GM13977 (cell line): Measurements from ENCODE around the gene ZER1.
"Not testable (repeated sequence)": the region's sequence is repeated elsewhere in the genome, so short reads cannot be mapped to it uniquely, and the experiment has no call there.

Source experiments
- DNase-seq: peaks from one replicate; pipeline ENCODE4 v3.0.0; 2012; ENCODE audit warnings: low spot score
- in situ Hi-C: fragments of 300-500 bp; cut with MboI; formaldehyde crosslinking; loops from one replicate; pipeline ENCODE4 v1.12.0; 2022; ENCODE audit warnings: low sequenced_read_pairs, low pct_unique_long_range_greater_than_20kb, mixed read lengths, inconsistent platforms; ENCODE audit not compliant: unreplicated experiment
- TF ChIP-seq, protein P1 (sequence below): IDR thresholded peaks from 2 replicates; pipeline ENCODE4 v1.5.1; 2012; ENCODE audit warnings: mild to moderate bottlenecking, control low read depth; ENCODE audit not compliant: insufficient read depth; ENCODE audit errors: extremely low read depth, missing control alignments

Gene ZER1

DNA sequence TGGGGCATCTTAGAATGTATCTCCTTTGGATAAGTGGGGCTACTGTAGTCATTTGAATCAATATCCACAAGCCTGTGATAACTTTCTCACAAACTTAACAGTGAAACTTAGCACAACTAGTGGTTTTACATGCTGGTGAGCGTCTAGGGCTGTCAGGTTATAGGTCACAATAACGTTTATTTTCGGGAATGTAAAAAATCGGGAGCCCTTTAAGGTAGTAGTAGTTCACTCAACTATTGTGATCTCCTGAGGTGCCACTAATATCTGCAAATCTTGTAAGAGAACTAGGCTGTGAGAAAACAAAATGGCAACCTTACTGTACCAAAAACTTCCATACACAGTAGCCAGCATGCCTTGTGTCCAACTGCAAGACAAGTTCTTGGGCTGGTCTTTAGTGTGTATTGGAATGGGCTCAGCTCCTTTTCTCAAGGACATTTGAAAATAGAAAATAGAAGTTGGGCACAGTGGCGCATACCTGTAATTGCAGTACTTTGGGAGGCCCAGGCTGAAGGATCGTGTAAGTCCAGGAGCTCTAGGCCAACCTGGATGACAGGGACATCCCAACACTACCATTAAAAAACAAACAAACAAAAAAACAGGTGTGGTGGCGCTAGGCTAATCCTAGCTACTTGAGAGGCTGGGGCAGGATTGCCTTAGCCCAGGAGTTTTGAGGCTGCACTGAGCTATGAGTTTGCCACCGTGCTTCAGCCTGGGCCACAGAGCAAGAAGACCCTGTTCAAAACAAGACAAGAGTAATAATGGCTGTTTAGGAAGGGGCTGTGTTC lies 74.6 kb downstream of the ZER1 start:
- DNase-seq: no peak
- in situ Hi-C loops: no loop called here
- TF ChIP-seq, protein P1, sequence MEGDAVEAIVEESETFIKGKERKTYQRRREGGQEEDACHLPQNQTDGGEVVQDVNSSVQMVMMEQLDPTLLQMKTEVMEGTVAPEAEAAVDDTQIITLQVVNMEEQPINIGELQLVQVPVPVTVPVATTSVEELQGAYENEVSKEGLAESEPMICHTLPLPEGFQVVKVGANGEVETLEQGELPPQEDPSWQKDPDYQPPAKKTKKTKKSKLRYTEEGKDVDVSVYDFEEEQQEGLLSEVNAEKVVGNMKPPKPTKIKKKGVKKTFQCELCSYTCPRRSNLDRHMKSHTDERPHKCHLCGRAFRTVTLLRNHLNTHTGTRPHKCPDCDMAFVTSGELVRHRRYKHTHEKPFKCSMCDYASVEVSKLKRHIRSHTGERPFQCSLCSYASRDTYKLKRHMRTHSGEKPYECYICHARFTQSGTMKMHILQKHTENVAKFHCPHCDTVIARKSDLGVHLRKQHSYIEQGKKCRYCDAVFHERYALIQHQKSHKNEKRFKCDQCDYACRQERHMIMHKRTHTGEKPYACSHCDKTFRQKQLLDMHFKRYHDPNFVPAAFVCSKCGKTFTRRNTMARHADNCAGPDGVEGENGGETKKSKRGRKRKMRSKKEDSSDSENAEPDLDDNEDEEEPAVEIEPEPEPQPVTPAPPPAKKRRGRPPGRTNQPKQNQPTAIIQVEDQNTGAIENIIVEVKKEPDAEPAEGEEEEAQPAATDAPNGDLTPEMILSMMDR: no peak

DNA sequence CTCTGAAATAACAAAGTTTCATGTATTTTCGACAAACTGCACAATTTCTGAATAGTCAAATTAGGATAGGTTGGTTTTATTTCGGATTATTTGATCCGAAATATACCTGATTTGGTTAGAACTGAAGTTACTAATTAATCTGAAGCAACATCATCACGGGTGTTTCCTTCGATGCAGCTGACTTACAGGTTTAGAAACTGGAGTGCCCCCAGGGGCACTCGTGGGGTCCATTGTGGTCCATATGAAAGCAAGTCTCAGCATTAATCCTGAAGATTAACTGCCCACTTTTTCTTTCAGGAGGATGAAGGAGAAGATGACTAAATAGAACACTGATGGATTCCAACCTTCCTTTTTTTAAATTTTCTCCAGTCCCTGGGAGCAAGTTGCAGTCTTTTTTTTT lies 77.4 kb downstream of the ZER1 start:
- TF ChIP-seq, protein P1: no peak
- in situ Hi-C loops: no loop called here
- no peak for DNase-seq

DNA sequence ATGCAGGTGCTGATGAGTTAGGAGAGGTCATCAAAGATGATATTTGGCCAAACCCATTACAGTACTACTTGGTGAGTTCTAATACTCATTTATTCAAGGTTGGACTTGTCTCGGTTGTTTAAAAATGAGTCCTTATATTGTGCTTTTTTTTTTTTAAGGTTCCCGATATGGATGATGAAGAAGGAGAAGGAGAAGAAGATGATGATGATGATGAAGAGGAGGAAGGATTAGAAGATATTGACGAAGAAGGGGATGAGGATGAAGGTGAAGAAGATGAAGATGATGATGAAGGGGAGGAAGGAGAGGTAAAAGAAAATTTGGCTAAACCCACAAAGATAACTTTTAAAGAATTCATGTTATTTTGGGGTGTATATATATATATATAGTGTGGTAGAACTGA lies 78.0 kb downstream of the ZER1 start:
- in situ Hi-C loops: not testable (repeated sequence)

DNA sequence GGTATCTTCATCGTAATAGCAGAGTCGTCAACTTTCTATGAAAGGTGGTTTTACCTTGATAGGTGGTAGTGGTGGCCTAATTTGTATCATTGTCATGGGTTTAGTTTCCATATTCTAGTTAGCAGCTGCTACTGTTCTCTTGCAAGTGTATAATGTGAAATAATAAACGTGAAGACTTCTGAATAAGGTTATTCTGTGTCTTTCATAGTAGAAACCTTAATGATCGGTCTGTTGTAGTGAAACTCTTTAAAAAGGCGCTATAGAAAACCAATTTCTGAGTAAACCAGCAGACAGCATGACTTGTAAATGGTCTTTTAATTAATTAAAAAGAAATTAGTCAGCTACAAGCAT lies 81.1 kb downstream of the ZER1 start:
- in situ Hi-C loops: no loop called here
- TF ChIP-seq, protein P1: no peak
- peak; percentile 12 for DNase-seq

More for the DNA sequence above, 78.0 kb downstream of the ZER1 start:
- not testable (repeated sequence) for DNase-seq

DNA sequence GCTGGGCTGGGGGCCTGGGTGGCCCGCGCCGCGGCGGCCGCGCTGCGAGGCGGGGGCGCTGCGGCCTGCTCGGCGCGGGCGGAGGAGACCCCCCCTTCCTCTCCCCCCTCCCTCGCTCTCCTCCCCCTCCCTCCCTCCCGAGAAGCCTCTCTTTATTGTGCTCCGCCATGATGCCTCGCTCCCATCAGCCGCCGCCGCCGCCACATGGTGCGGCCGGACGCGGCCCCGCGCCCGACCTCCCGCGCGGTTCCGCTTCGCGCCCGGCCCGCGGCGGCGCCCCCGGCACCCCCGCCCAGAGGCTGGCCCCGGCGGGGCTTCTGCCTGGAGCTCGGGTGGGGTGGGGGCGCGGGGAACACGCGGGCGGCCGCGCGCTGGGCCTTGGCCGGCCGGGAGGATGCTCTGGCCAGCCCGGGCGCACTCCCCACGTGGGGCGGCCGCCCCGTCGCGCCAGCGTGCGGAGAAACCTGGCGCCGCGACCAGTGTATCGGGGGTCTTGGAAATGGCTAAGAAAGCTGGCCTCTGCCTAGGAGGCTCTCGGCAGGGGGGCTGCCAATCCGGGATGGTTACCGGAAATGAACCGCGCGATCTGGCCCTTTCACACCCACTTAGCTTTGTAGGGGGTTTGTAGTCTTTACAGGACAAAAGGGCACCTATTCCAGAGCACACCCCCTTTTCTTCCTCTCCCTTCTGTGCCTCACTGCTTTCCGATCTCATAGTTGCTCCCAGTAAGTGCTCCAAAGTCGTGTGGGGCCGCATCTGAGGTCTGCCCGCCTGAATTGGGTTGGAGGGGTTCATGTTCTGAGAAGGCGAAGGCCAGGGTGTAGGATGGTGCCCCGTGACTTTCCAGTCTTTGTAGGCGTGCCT lies 81.7 kb downstream of the ZER1 start:
- in situ Hi-C loops: no loop called here
- DNase-seq: peak; percentile 90
- TF ChIP-seq, protein P1: no peak

DNA sequence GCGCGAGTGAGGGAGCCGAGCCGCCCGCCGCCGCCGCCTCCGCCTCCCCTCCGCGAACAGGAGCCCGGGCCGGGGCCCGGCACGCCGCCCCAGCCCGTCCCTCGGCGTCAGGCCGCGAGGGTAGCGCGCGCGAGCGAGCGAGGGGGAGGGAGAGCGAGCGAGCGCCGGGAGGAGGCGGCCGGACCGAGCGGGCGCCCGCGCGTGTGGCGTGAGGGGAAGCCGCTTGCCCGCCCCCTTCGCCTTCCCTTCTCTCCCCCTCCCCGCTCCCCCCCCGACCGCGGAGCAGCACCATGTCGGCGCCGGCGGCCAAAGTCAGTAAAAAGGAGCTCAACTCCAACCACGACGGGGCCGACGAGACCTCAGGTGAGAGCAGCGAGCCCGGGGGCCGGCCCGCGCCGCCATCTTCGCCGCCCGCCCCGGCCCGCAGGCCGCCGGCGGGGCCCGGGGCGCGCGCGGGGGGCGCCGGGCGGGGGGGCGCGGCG lies 82.4 kb downstream of the ZER1 start:
- in situ Hi-C loops: no loop called here
- no peak for DNase-seq
- TF ChIP-seq, protein P1: no peak
